K562 (cell line): ENCODE results near the gene TBC1D2B. TPM values are rescaled to one million over a fixed set of nuclear protein-coding genes. Genes with fewer than 3 reads are reported as not detected.

ENCODE experiments used
- ATAC-seq: fragments of 200-7000 bp; cut with Tn5 transposase; 3 replicates; pipeline ENCODE4 v1.9.1; 2020; ENCODE audit warnings: moderate library complexity
- BruUV-seq: library from RNA; stranded (reverse); fragments of 400-500 nt; replicated peaks from 2 replicates; lab custom pipeline; 2021; lab: Mats Ljungman, UMichigan
- CTCF ChIA-PET: fragments of 300-600 bp; formaldehyde crosslinking; extraction: SDS; loops from one replicate; lab custom pipeline; 2021; ENCODE audit warnings: low intra/inter-chr PET ratio; lab: Yijun Ruan, JAX
- POLR2A ChIA-PET: fragments of 300-600, 350-650 bp; sonication (Branson Sonifier 250); formaldehyde crosslinking; extraction: SDS; loops from one replicate; lab custom pipeline; 2021; ENCODE audit warnings: antibody characterized with exemption, inconsistent platforms; lab: Yijun Ruan, JAX
- DNase-seq, 4 experiments: peaks; one replicate each; pipeline versions ENCODE4 v3.0.0 to v3.0.0-alpha.2; 2011 to 2018; ENCODE audit warnings: low spot score in 3 of 4, mixed read lengths in 3 of 4; ENCODE audit errors: extremely low read depth in 1 of 4
- FAIRE-seq: peaks from 2 replicates; lab custom pipeline; 2011; peaks lifted over from hg19 to GRCh38; lab: Jason Lieb, UNC
- H2AFZ ChIP-seq: 2 replicates; pipeline ENCODE4 v1.6.0; 2011; ENCODE audit warnings: low read depth, low read length, control low read depth, inconsistent platforms
- H3K27ac ChIP-seq: fragments of 200-600 bp; 3 replicates; pipeline ENCODE4 v1.8.0; 2011; ENCODE audit warnings: low read depth, mild to moderate bottlenecking, control low read depth, inconsistent platforms, low read length, moderate library complexity, mixed read lengths; ENCODE audit errors: extremely low read depth
- H3K27me3 ChIP-seq, 2 experiments: fragments of 300-600 bp in 1 of 2; 2 replicates in 1 of 2; 3 replicates in 1 of 2; pipeline versions ENCODE4 v1.6.0 to v1.8.0; 2011; ENCODE audit warnings: inconsistent platforms in 2 of 2, low read length in 2 of 2, mild to moderate bottlenecking in 1 of 2, mixed read lengths in 1 of 2, moderate library complexity in 1 of 2; ENCODE audit not compliant: control insufficient read depth in 2 of 2, insufficient read depth in 2 of 2
- H3K36me3 ChIP-seq: fragments of 300-600 bp; 3 replicates; pipeline ENCODE4 v1.8.0; 2011; ENCODE audit warnings: mild to moderate bottlenecking, low read length, inconsistent platforms; ENCODE audit not compliant: control insufficient read depth, insufficient read depth
- H3K4me1 ChIP-seq, 2 experiments: fragments of 200-600 bp in 1 of 2; replicated peaks in 1 of 2; 2 replicates in 1 of 2; 3 replicates in 1 of 2; pipeline versions ENCODE4 v1.5.1 to v1.8.0; 2011; ENCODE audit warnings: inconsistent platforms in 2 of 2, low read length in 2 of 2, mild to moderate bottlenecking in 1 of 2, mixed read lengths in 1 of 2, moderate library complexity in 1 of 2; ENCODE audit not compliant: control insufficient read depth in 2 of 2, insufficient read depth in 2 of 2
- H3K4me2 ChIP-seq: 2 replicates; pipeline ENCODE4 v1.6.1; 2011; ENCODE audit warnings: low read length, control low read depth, inconsistent platforms, mixed read lengths; ENCODE audit not compliant: insufficient read depth
- H3K4me3 ChIP-seq: fragments of 200-600 bp; sonication (generic), shearing (Covaris generic); 2 replicates; pipeline ENCODE4 v1.5.1; 2016; ENCODE audit warnings: control low read depth, inconsistent platforms
- H3K79me2 ChIP-seq: fragments of 200-600 bp; 3 replicates; pipeline ENCODE4 v1.8.0; 2011; ENCODE audit warnings: low read length, inconsistent platforms; ENCODE audit not compliant: control insufficient read depth, insufficient read depth
- H3K9ac ChIP-seq, 2 experiments: 2 replicates each; pipeline versions ENCODE4 v1.6.0 to v1.6.1; 2011; ENCODE audit warnings: low read depth in 2 of 2, low read length in 2 of 2, control low read depth in 1 of 2, inconsistent platforms in 1 of 2, mild to moderate bottlenecking in 1 of 2, mixed read lengths in 1 of 2; ENCODE audit not compliant: insufficient read depth in 1 of 2
- H3K9me1 ChIP-seq: one replicate; pipeline ENCODE4 v1.6.0; 2011; ENCODE audit warnings: inconsistent platforms, mild to moderate bottlenecking, low read length, moderate library complexity; ENCODE audit not compliant: control insufficient read depth, insufficient read depth
- H3K9me3 ChIP-seq: replicated peaks from 2 replicates; pipeline ENCODE4 v1.5.1; 2011; ENCODE audit warnings: low read depth, low read length, inconsistent platforms; ENCODE audit not compliant: control insufficient read depth, insufficient read depth
- H4K20me1 ChIP-seq: replicated peaks from 2 replicates; pipeline ENCODE4 v1.6.1; 2011; ENCODE audit warnings: low read length, inconsistent platforms, mixed read lengths; ENCODE audit not compliant: control insufficient read depth, insufficient read depth
- CEBPZ ChIP-seq: fragments of 150-350 bp; IDR thresholded peaks from 2 replicates; pipeline ENCODE4 v1.6.1; 2014; ENCODE audit warnings: low read depth, mild to moderate bottlenecking, low read length, borderline replicate concordance
- E2F4 ChIP-seq: sonication (generic); formaldehyde crosslinking; IDR thresholded peaks from 2 replicates; pipeline ENCODE4 v1.8.0; 2022; ENCODE audit warnings: mild to moderate bottlenecking, low read depth, missing genetic modification reagents
- FOXA3 ChIP-seq, 2 experiments: fragments of 450-650 bp in 1 of 2; sonication (generic) in 1 of 2; formaldehyde crosslinking; IDR thresholded peaks in 1 of 2; conservative IDR thresholded peaks in 1 of 2; 2 replicates each; pipeline versions ENCODE4 v1.4.0 to v1.8.0; 2020 to 2022; ENCODE audit warnings: mild to moderate bottlenecking in 2 of 2, missing genetic modification reagents in 1 of 2
- FOXK1 ChIP-seq: sonication (generic); formaldehyde crosslinking; IDR thresholded peaks from 2 replicates; pipeline ENCODE4 v1.8.0; 2022; ENCODE audit warnings: missing genetic modification reagents, mild to moderate bottlenecking, borderline replicate concordance
- GATAD2A ChIP-seq: fragments of 450-650 bp; IDR thresholded peaks from 2 replicates; pipeline ENCODE4 v1.6.1; 2017
- MED1 ChIP-seq: sonication (generic); formaldehyde crosslinking; IDR thresholded peaks from 2 replicates; pipeline ENCODE4 v1.8.1; 2023; ENCODE audit warnings: missing genetic modification reagents, borderline replicate concordance
- TCF3 ChIP-seq: sonication (generic); formaldehyde crosslinking; IDR thresholded peaks from 2 replicates; pipeline ENCODE4 v1.4.0; 2020; ENCODE audit warnings: mild to moderate bottlenecking, missing genetic modification reagents
- XRCC3 ChIP-seq: fragments of 450-650 bp; IDR thresholded peaks from 2 replicates; pipeline ENCODE4 v1.6.1; 2017; ENCODE audit warnings: mild to moderate bottlenecking, moderate library complexity
- ZNF232 ChIP-seq: sonication (generic); formaldehyde crosslinking; IDR thresholded peaks from 2 replicates; pipeline ENCODE4 v1.8.0; 2022; ENCODE audit warnings: mild to moderate bottlenecking, missing genetic modification reagents
- WGBS: fragments of 100-300 bp; shearing (Covaris generic); methylation state at CpG from one replicate; pipeline ENCODE4 v1.1.6; 2016; ENCODE audit warnings: low coverage, mixed read lengths; ENCODE audit not compliant: insufficient coverage; ENCODE audit errors: missing lambda C conversion rate; 5-methylcytosine and 5-hydroxymethylcytosine counted together
- in situ Hi-C: fragments of 300-500 bp; cut with MboI; formaldehyde crosslinking; loops from 4 replicates; pipeline ENCODE4 v1.15.0; 2018; ENCODE audit warnings: inconsistent platforms, mixed read lengths
- intact Hi-C: fragments of 100-400 bp; cut with micrococcal nuclease; formaldehyde crosslinking; loops from 2 replicates; pipeline ENCODE4 v1.14.2; 2022
- polyA plus RNA-seq, 8 experiments: library from polyadenylated mRNA; depleted of rRNA in 4 of 8; stranded (reverse) in 5 of 8; unstranded in 3 of 8; fragments of >200 nt; fragmentation: Nextera tagmentation in 2 of 8; fragmentation: Illumina TruSeq in 1 of 8; extraction: Ambion mirVana in 2 of 8; extraction: Trizol in 1 of 8; gene quantifications; 2 replicates each; pipeline versions ENCODE4 v1.2.1 to v1.2.3, GENCODE V29; 2011 to 2014; ENCODE audit warnings: inconsistent platforms in 1 of 8, missing spikeins in 1 of 8
- total RNA-seq, 7 experiments: library from RNA; depleted of rRNA in 6 of 7; stranded (reverse); fragments of >200 nt in 6 of 7; fragmentation: Illumina TruSeq in 2 of 7; extraction: Trizol in 2 of 7; gene quantifications; 2 replicates each; pipeline versions ENCODE4 v1.2.1 to v1.2.3, GENCODE V29; 2011 to 2021; ENCODE audit warnings: low replicate concordance in 1 of 7
- TF ChIP-seq, protein P1 (sequence below): fragments of 200-800 bp; sonication (Bioruptor generic); IDR thresholded peaks from 2 replicates; pipeline ENCODE4 v1.6.1; 2016; ENCODE audit warnings: missing genetic modification characterization, missing compliant biosample characterization

Gene TBC1D2B
- total and polyA plus RNA-seq, 9 of the 15 experiments (the other 6 are each of a cell fraction or from before 2014, with no cell fraction given), result 0.15 to 16.3 (median 8.9) TPM

- DNase-seq (no peak), FAIRE-seq (no peak), ATAC-seq (peak; percentile 44; the same call in 1 of the 3 replicates)
- Histone ChIP-seq H3K36me3 (no peaks in the 10 kb centered on the region), H3K4me1 (peaks cover 0 to 37% of the 10 kb centered on the region in 2 experiments; a peak in 3 of 5 replicates), H3K27me3 (no peaks in the 10 kb centered on the region), H3K27ac (no peak overlapping the region), H4K20me1 (peaks cover 8% of the 10 kb centered on the region), H3K79me2 (peaks cover 20% of the 10 kb centered on the region; the same call in 2 of the 3 replicates), H3K4me3 (no peak overlapping the region), H2AFZ (no peak overlapping the region), H3K9me1 (no peaks in the 10 kb centered on the region), H3K9ac (no peak overlapping the region), H3K4me2 (no peak overlapping the region), H3K9me3 (no peaks in the 10 kb centered on the region)
- ChIA-PET POLR2A (interaction anchor here (1.3 to 2.3 kb wide), 3 partner anchors 11 to 27 kb away, joined by 3 to 9 read pairs (median 5); no protein-coding TSS in a partner anchor), CTCF (interaction anchor here (0.6 kb wide), 1 partner anchor 35 kb away, joined by 3 read pairs; no protein-coding TSS in a partner anchor)
- intact Hi-C loops (no loop called here), in situ Hi-C loops (no loop called here)
- no TSS peak for BruUV-seq
- 33% methylated on average over 5 of the region's 5 CpGs for WGBS
- TF ChIP-seq FOXK1 (no peak), TCF3 (no peak), E2F4 (no peak), ZNF232 (CRISPR knock-in tag) (no peak), CEBPZ (no peak), FOXA3 (CRISPR knock-in tag; conservative IDR thresholded peaks at IDR 0.05 in 1 of 2, IDR thresholded peaks at IDR 0.05 in 1 of 2) (no peak), XRCC3 (no peak), GATAD2A (no peak), MED1 (CRISPR knock-in tag) (no peak)
- TF ChIP-seq, protein P1, sequence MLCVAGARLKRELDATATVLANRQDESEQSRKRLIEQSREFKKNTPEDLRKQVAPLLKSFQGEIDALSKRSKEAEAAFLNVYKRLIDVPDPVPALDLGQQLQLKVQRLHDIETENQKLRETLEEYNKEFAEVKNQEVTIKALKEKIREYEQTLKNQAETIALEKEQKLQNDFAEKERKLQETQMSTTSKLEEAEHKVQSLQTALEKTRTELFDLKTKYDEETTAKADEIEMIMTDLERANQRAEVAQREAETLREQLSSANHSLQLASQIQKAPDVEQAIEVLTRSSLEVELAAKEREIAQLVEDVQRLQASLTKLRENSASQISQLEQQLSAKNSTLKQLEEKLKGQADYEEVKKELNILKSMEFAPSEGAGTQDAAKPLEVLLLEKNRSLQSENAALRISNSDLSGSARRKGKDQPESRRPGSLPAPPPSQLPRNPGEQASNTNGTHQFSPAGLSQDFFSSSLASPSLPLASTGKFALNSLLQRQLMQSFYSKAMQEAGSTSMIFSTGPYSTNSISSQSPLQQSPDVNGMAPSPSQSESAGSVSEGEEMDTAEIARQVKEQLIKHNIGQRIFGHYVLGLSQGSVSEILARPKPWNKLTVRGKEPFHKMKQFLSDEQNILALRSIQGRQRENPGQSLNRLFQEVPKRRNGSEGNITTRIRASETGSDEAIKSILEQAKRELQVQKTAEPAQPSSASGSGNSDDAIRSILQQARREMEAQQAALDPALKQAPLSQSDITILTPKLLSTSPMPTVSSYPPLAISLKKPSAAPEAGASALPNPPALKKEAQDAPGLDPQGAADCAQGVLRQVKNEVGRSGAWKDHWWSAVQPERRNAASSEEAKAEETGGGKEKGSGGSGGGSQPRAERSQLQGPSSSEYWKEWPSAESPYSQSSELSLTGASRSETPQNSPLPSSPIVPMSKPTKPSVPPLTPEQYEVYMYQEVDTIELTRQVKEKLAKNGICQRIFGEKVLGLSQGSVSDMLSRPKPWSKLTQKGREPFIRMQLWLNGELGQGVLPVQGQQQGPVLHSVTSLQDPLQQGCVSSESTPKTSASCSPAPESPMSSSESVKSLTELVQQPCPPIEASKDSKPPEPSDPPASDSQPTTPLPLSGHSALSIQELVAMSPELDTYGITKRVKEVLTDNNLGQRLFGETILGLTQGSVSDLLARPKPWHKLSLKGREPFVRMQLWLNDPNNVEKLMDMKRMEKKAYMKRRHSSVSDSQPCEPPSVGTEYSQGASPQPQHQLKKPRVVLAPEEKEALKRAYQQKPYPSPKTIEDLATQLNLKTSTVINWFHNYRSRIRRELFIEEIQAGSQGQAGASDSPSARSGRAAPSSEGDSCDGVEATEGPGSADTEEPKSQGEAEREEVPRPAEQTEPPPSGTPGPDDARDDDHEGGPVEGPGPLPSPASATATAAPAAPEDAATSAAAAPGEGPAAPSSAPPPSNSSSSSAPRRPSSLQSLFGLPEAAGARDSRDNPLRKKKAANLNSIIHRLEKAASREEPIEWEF (CRISPR knock-in tag), result no peak
These were observed 8.0 kb downstream of the TBC1D2B start for GRCh38 chr15:78069462-78070029.
